IMR-90 (cell line): ENCODE data around the gene HEPACAM. TPM values are rescaled to one million over a fixed set of nuclear protein-coding genes. Genes with fewer than 3 reads are reported as not detected.

Experiments used
- ATAC-seq: fragments of 200-7000 bp; cut with Tn5 transposase; 2 replicates; pipeline ENCODE4 v1.9.1; 2020; ENCODE audit warnings: low read depth, mild to moderate bottlenecking, moderate library complexity
- BruUV-seq: library from RNA; stranded (reverse); fragments of 400-500 nt; replicated peaks from 2 replicates; lab custom pipeline; 2021; lab: Mats Ljungman, UMichigan
- CTCF ChIA-PET: fragments of 300-600 bp; formaldehyde crosslinking; extraction: SDS; loops from one replicate; lab custom pipeline; 2021; ENCODE audit warnings: antibody characterized with exemption; lab: Yijun Ruan, JAX
- POLR2A ChIA-PET: fragments of 300-600 bp; sonication (Branson Sonifier 250); formaldehyde crosslinking; loops from one replicate; lab custom pipeline; 2022; ENCODE audit warnings: antibody characterized with exemption; ENCODE audit not compliant: unreplicated experiment; lab: Charles Lee
- DNase-seq: peaks from one replicate; pipeline ENCODE4 v3.0.0; 2013
- H2AFZ ChIP-seq: replicated peaks from 2 replicates; pipeline ENCODE3; 2013; ENCODE audit warnings: low read length, mild to moderate bottlenecking; ENCODE audit not compliant: poor library complexity
- H2AK5ac ChIP-seq: 2 replicates; pipeline ENCODE4 v1.6.1; 2013; ENCODE audit warnings: low read depth, low read length, inconsistent platforms
- H2AK9ac ChIP-seq: replicated peaks from 2 replicates; pipeline ENCODE3; 2013; ENCODE audit warnings: mild to moderate bottlenecking, low read depth, low read length, moderate library complexity; ENCODE audit not compliant: poor library complexity
- H2BK120ac ChIP-seq: 2 replicates; pipeline ENCODE4 v1.6.1; 2013; ENCODE audit warnings: low read depth, low read length, inconsistent platforms
- H2BK15ac ChIP-seq: 3 replicates; pipeline ENCODE4 v1.6.1; 2013; ENCODE audit warnings: low read depth, low read length, inconsistent platforms
- H2BK20ac ChIP-seq: 2 replicates; pipeline ENCODE4 v1.6.1; 2013; ENCODE audit warnings: low read depth, mild to moderate bottlenecking, inconsistent platforms, low read length, moderate library complexity
- H2BK5ac ChIP-seq: 2 replicates; pipeline ENCODE4 v1.6.1; 2013; ENCODE audit warnings: mild to moderate bottlenecking, low read depth, low read length, inconsistent platforms; ENCODE audit not compliant: poor library complexity, severe bottlenecking
- H3K14ac ChIP-seq: replicated peaks from 2 replicates; pipeline ENCODE4 v1.6.1; 2013; ENCODE audit warnings: low read depth, low read length, inconsistent platforms
- H3K18ac ChIP-seq: 2 replicates; pipeline ENCODE4 v1.6.1; 2013; ENCODE audit warnings: low read depth, low read length, control low read depth
- H3K23ac ChIP-seq: 2 replicates; pipeline ENCODE4 v1.6.1; 2013; ENCODE audit warnings: low read depth, low read length, inconsistent platforms
- H3K27ac ChIP-seq: 2 replicates; pipeline ENCODE4 v1.5.1; 2013; ENCODE audit warnings: mild to moderate bottlenecking, control low read depth, low read length; ENCODE audit not compliant: insufficient read depth
- H3K27me3 ChIP-seq: 2 replicates; pipeline ENCODE4 v1.6.1; 2013; ENCODE audit warnings: low read length; ENCODE audit not compliant: control insufficient read depth, insufficient read depth
- H3K36me3 ChIP-seq: 2 replicates; pipeline ENCODE4 v1.6.1; 2013; ENCODE audit warnings: low read length, mixed read lengths; ENCODE audit not compliant: control insufficient read depth, insufficient read depth
- H3K4ac ChIP-seq: 2 replicates; pipeline ENCODE4 v1.6.1; 2013; ENCODE audit warnings: low read depth, low read length, inconsistent platforms
- H3K4me1 ChIP-seq: 2 replicates; pipeline ENCODE4 v1.6.1; 2013; ENCODE audit warnings: low read length, mixed read lengths; ENCODE audit not compliant: control insufficient read depth, insufficient read depth
- H3K4me2 ChIP-seq: 2 replicates; pipeline ENCODE4 v1.6.1; 2013; ENCODE audit warnings: low read depth, mild to moderate bottlenecking, control low read depth, low read length, moderate library complexity
- H3K4me3 ChIP-seq: 2 replicates; pipeline ENCODE4 v1.5.1; 2013; ENCODE audit warnings: low read depth, mild to moderate bottlenecking, control low read depth, low read length, moderate library complexity; ENCODE audit not compliant: insufficient read depth
- H3K56ac ChIP-seq: 2 replicates; pipeline ENCODE4 v1.6.1; 2013; ENCODE audit warnings: low read length, inconsistent platforms; ENCODE audit not compliant: insufficient read depth; ENCODE audit errors: extremely low read depth
- H3K79me1 ChIP-seq, 2 experiments: 2 replicates each; pipeline ENCODE4 v1.6.1; 2013; ENCODE audit warnings: low read length in 2 of 2, inconsistent platforms in 1 of 2, low read depth in 1 of 2
- H3K9ac ChIP-seq: 2 replicates; pipeline ENCODE4 v1.6.1; 2013; ENCODE audit warnings: low read depth, low read length, control low read depth
- H3K9me1 ChIP-seq: 2 replicates; pipeline ENCODE4 v1.6.1; 2013; ENCODE audit warnings: low read length, inconsistent platforms; ENCODE audit not compliant: insufficient read depth
- H3K9me3 ChIP-seq: 2 replicates; pipeline ENCODE4 v1.6.1; 2013; ENCODE audit warnings: low read length; ENCODE audit not compliant: control insufficient read depth, insufficient read depth
- H4K20me1 ChIP-seq: 2 replicates; pipeline ENCODE4 v1.6.1; 2013; ENCODE audit warnings: low read length, inconsistent platforms; ENCODE audit not compliant: insufficient read depth
- H4K5ac ChIP-seq: 2 replicates; pipeline ENCODE4 v1.6.1; 2013; ENCODE audit warnings: mild to moderate bottlenecking, low read depth, low read length, control low read depth
- H4K8ac ChIP-seq, 2 experiments: 2 replicates each; pipeline ENCODE4 v1.6.1; 2013; ENCODE audit warnings: low read depth in 2 of 2, low read length in 2 of 2, control low read depth in 1 of 2, inconsistent platforms in 1 of 2
- H4K91ac ChIP-seq: 2 replicates; pipeline ENCODE4 v1.6.1; 2013; ENCODE audit warnings: low read depth, low read length, inconsistent platforms; ENCODE audit not compliant: insufficient read depth
- CTCF ChIP-seq: conservative IDR thresholded peaks from 2 replicates; pipeline ENCODE4 v1.5.1; 2012; ENCODE audit warnings: mild to moderate bottlenecking, low read depth, low read length, improper control_type of control experiment
- MAFK ChIP-seq: IDR thresholded peaks from 2 replicates; pipeline ENCODE4 v1.6.1; 2012; ENCODE audit warnings: low read depth, low read length, improper control_type of control experiment
- WGBS, 2 experiments: methylation state at CpG; one replicate each; pipeline versions ENCODE4 v1.1.5 to v1.1.7; 2013; ENCODE audit warnings: missing lambda C conversion rate in 2 of 2; ENCODE audit not compliant: insufficient read length in 1 of 2; ENCODE audit errors: extremely low coverage in 2 of 2; 5-methylcytosine and 5-hydroxymethylcytosine counted together
- dilution Hi-C: fragments of 300-500 bp; cut with HindIII; formaldehyde crosslinking; loops from one replicate; pipeline ENCODE4 v1.14.3; 2018; ENCODE audit warnings: low sequenced_read_pairs; ENCODE audit not compliant: unreplicated experiment
- in situ Hi-C: fragments of 300-500 bp; cut with MboI; formaldehyde crosslinking; loops from 3 replicates; pipeline ENCODE4 v1.14.3; 2019; ENCODE audit warnings: low sequenced_read_pairs, inconsistent platforms, mixed read lengths
- intact Hi-C: fragments of 100-400 bp; cut with micrococcal nuclease; formaldehyde crosslinking; loops from 2 replicates; pipeline ENCODE4 v1.10.0; 2022
- polyA plus RNA-seq, 3 experiments: library from polyadenylated mRNA; depleted of rRNA; stranded (reverse); fragments of >200 nt; gene quantifications; 2 replicates each; pipeline ENCODE4 v1.2.3, GENCODE V29; 2012; ENCODE audit warnings: low replicate concordance in 1 of 3
- total RNA-seq: library from RNA; depleted of rRNA; stranded (reverse); fragments of >200 nt; gene quantifications from 2 replicates; pipeline ENCODE4 v1.2.3, GENCODE V29; 2012

The HEPACAM gene
- total and polyA plus RNA-seq, 2 of the 4 experiments (the other 2 are of a cell fraction) = 0.09 to 0.18 TPM

DNA sequence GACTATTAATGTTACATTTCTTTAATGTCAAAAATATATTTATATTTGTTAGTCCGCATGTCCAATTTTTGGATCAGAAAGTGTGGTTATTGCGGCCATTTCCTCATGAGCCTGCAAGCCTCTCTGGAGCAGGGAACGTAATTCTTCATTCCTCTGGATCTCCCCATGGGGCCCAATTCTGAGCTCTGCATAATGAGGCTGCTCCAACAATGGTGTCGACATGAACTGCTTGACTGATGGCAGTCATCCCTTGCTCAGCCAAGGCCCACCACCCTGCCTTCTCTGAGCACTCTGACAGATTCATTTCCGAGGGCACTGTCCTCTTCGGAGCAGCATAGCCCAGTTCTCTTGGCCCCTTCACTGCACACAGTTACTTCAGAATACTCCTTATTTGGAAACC, 3.1 kb upstream of the HEPACAM start:
- H2BK120ac ChIP-seq = no peak overlapping the region
- H3K9me3 ChIP-seq = no peaks in the 10 kb centered on the region
- H3K27me3 ChIP-seq = no peaks in the 10 kb centered on the region
- CTCF ChIA-PET = no interaction called here
- H2BK20ac ChIP-seq = no peak overlapping the region
- no peak overlapping the region for H3K18ac ChIP-seq
- no peak for DNase-seq
- no peak overlapping the region for H2AFZ ChIP-seq
- in situ Hi-C loops (no loop called here), intact Hi-C loops (no loop called here), dilution Hi-C loops (no loop called here)
- H3K14ac ChIP-seq = no peak overlapping the region
- POLR2A ChIA-PET = no interaction called here
- no peak overlapping the region for H2BK5ac ChIP-seq
- H3K36me3 ChIP-seq = no peaks in the 10 kb centered on the region
- H4K20me1 ChIP-seq = no peaks in the 10 kb centered on the region
- H3K4me2 ChIP-seq = no peak overlapping the region
- no peak overlapping the region for H3K56ac ChIP-seq
- 80% methylated on average over 3 of the region's 6 CpGs; no CpG with 5 or more reads in 1 of the 2 experiments for WGBS, 2 experiments
- no peak overlapping the region for H2AK5ac ChIP-seq
- no peak overlapping the region for H3K23ac ChIP-seq
- H4K91ac ChIP-seq = peak overlapping the region; percentile 34; the same call in 1 of the 2 replicates
- ATAC-seq = no peak
- H2AK9ac ChIP-seq = no peak overlapping the region
- H3K27ac ChIP-seq = no peak overlapping the region
- peaks cover 4% of the 10 kb centered on the region; the same call in 1 of the 2 replicates for H3K9me1 ChIP-seq
- no peak overlapping the region for H4K8ac ChIP-seq
- H3K4ac ChIP-seq = no peak overlapping the region
- H3K79me1 ChIP-seq = no peaks in the 10 kb centered on the region
- BruUV-seq = no TSS peak
- no peak overlapping the region for H4K5ac ChIP-seq
- H3K9ac ChIP-seq = no peak overlapping the region
- no peak overlapping the region for H3K4me3 ChIP-seq
- H2BK15ac ChIP-seq = no peak overlapping the region
- peaks cover 16% of the 10 kb centered on the region for H3K4me1 ChIP-seq
- TF ChIP-seq MAFK = no peak
- no peak for TF ChIP-seq CTCF
